Measurements from ENCODE around the gene OGDH.

DNA sequence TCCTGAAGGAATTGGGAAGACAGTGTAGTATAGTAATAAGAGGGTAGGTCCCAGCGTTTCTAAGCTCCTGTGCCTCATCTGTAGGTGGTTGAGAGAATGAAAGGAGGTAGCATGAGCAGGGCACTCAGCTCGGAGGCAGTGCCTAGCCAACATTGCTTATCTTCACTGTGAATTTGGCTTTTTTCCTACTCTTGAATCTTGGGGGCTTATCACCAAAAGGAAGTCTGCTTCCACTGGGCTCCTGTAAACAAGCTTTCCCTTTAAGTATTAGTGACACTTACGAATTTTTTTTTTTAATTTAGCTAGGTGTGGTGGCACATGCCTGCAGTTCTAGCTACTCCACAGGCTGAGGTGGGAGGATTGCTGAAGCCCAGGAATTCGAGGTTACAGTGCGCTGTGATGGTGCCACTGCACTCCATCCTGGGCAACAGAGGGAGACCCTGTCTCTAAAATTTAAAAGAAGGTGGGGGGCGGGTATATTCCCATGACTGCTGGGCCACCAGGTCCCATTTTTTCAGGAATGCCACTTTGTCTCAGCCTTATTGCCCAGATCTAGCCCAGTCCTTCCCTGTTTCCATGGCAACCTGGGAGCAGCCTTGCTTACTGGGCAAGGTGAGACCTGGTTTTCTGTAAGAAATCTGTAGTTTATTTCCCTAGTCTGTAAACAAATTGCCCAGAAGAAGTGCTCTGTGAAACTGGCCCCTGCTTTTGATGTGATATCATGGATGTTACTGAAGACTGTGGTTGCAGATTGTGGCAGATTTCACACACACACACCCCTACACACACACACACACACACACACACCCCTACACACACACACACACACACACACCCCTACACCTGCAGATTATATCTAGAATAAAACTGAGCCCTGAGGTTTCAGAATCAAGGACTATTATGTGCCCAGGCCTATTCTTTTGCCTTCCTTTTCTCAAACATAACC, 19.4 kb downstream of the OGDH start:
- TF ChIP-seq CTCF (conservative IDR thresholded peaks at IDR 0.05; ENCODE audit: low read depth, low read length) (no peak), POLR2A (IDR thresholded peaks at IDR 0.05; ENCODE audit: low read depth, low read length) (no peak), RFX5 (IDR thresholded peaks at IDR 0.05; ENCODE audit: low read depth, low read length) (no peak), SMC3 (IDR thresholded peaks at IDR 0.05; ENCODE audit: low read depth, low read length) (no peak), BHLHE40 (IDR thresholded peaks at IDR 0.05; ENCODE audit: low read depth, low read length) (no peak), MXI1 (IDR thresholded peaks at IDR 0.05; ENCODE audit: borderline replicate concordance, low read depth, low read length) (no peak), MAZ (IDR thresholded peaks at IDR 0.05; ENCODE audit: borderline replicate concordance, low read depth, low read length) (no peak), CEBPB (IDR thresholded peaks at IDR 0.05; ENCODE audit: low read depth, low read length) (no peak)
- TF ChIP-seq, protein P1, sequence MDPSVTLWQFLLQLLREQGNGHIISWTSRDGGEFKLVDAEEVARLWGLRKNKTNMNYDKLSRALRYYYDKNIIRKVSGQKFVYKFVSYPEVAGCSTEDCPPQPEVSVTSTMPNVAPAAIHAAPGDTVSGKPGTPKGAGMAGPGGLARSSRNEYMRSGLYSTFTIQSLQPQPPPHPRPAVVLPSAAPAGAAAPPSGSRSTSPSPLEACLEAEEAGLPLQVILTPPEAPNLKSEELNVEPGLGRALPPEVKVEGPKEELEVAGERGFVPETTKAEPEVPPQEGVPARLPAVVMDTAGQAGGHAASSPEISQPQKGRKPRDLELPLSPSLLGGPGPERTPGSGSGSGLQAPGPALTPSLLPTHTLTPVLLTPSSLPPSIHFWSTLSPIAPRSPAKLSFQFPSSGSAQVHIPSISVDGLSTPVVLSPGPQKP (IDR thresholded peaks at IDR 0.05; ENCODE audit: borderline replicate concordance, low read depth, low read length) = no peak

Measured in IMR-90 (cell line).